Measurements from ENCODE around the gene PLA2G4C.

GRCh38 chr19:48102870-48103751 lies 7.5 kb downstream of the PLA2G4C start:
- TF ChIP-seq CTCF (conservative IDR thresholded peaks at IDR 0.05 in 1 of 2, IDR thresholded peaks at IDR 0.05 in 1 of 2; ENCODE audit: extremely low read depth in 1 of 2, insufficient read depth in 1 of 2, low read depth in 1 of 2, low read length in 2 of 2) (peak; percentile 74 to 77), EZH2 (IDR thresholded peaks at IDR 0.05; ENCODE audit: borderline replicate concordance, low read length) (no peak)

Data from mammary epithelial cell (primary cell).